Stimulated activated CD4-positive, alpha-beta T cell treated with anti-CD3 and anti-CD28 coated beads, TNF-alpha, amount 100 ng/mL, for 4 hours (primary cell): ENCODE measurements around the gene SHLD3.
"Not testable (repeated sequence)": the region's sequence is repeated elsewhere in the genome, so short reads cannot be mapped to it uniquely, and the experiment has no call there.

Experiments used
- DNase-seq, 3 experiments: peaks; one replicate each; pipeline ENCODE4 v3.0.0-alpha.2; 2020; ENCODE audit warnings: low read depth in 3 of 3

Gene SHLD3

DNA sequence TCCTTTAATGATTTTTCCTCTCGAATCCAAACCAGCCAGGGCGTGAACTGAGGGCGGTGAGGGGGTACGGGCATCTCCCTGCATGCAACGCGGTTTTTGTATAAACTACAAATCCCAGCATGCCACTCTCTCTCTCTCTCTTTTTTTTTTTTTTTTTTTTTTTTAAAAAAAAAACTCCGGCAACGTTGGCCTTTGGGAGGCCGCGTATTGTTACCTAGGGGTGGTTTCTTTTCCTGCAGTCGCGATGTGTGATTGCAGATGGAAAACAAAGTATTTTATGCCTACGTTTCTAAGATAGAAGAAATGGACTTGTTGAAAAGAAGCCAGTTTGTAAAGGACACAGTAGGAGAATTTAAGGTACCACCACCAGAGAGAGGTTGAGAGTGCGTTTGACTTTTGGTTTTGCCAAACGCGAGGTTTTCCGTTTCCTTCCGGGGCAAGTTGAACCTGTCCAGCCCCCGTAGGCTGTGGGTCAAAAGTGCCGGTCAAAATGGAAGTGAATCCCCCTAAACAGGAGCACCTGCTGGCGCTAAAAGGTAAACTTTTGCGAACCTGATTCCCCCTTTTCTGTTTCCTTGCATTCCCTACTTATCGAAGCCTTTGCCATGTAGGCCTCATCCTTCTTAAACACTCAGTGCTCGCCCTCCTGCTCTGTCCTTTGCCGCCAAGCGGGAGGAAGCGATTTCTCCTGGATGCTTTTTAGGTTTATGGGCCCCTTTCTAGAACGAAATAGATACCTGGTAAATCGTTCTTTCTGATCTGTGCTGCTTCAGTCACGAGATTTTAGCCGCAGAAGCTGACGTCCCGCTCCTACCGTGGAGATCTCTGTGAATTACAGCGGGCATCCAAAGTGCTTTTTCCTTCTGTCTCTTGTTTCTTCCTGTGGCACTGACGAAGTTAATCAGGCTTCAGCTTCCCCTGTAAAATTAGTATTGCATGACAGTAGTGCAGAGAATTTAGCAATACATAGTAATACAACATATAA lies at the start of gene SHLD3, which contains the start of gene TRAPPC13:
Gene SHLD3, plus strand, starts transcription at position 457 of the 985 bp plus-strand sequence. CDS start 4,561 bp downstream, outside the sequence.
Gene TRAPPC13, plus strand, starts transcription at position 457 of the 985 bp plus-strand sequence. Its CDS starts 34 bp downstream, at position 491.
- DNase-seq, result peak; percentile 51 to 71 (median 62)

DNA sequence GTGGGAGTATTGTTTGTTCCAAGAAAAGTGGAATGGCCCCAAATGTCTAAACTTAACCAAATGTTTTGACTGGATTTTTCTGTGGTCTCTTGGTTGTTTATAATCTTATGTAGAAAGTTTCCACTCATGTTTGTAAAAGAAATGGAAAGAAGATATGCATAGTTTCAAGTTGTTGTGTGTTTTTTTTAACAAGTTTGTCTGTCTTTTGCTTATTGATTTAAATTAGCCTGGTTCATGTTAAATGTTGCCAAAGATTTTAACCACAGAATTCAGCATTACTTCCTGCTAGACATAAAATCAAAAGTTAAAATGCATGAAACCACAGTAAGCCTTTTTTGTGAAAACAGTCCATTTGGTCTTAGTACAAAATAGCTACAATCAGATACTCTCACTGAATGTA lies 47.7 kb upstream of the SHLD3 start:
- no peak for DNase-seq

DNA sequence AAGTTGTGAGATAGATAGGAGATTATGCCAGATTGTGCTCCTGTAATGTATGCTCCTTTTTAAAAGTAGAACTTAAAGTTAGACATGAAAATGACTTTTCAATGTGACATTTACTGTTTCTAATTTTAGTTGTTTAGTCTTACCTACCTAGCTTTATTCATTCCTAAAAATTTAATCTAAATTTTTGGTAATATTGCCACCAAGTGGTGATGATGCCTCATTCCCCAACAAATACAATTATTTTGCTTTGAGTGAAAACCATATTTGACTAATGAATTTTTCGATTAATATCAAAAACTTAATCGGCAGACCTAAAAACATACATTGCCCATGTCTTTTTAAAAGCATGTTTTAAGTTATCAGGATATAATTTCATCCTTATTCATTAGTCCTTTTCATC lies 36.1 kb upstream of the SHLD3 start:
- no peak for DNase-seq

DNA sequence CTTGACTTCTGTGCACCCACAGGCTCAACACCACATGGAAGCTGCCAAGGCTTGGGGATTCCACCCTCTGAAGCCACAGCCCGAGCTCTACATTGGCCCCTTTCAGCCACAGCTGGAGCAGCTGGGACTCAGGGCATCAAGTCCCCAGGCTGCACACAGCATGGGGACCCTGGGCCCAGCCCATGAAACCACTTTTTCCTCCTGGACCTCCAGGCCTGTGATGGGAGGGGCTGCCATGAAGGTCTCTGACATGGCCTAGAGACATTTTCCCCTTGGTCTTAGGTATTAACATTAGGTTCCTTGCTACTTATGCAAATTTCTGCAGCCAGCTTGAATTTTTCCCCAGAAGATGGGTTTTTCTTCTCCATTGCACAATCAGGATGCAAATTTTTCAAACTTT lies 23.1 kb upstream of the SHLD3 start:
- not testable (repeated sequence) for DNase-seq

DNA sequence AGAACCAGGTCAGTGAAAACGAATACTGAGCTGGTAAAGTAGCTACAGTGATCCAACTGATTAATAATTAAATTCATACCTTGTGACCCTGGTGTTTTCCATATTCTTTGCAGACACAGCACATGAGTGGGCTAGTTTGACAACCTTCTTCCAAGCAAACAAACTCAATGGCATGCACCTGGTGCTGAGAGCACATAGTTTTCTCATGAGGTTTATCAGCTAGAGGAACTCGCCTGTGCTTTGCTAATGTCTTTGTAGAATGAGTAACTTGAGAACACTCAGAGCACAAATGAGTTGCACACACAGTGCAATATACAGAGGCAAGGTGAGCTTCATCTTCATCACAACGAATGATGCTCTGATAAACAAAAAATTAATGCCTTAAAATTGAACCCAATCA lies 13.3 kb upstream of the SHLD3 start:
- no peak for DNase-seq

- DNase-seq, result no peak
Measured at GRCh38 chr5:65612298-65612907, 12.4 kb upstream of the SHLD3 start.

GRCh38 chr5:65620021-65620420 lies 4.8 kb upstream of the SHLD3 start:
- no peak for DNase-seq

DNA sequence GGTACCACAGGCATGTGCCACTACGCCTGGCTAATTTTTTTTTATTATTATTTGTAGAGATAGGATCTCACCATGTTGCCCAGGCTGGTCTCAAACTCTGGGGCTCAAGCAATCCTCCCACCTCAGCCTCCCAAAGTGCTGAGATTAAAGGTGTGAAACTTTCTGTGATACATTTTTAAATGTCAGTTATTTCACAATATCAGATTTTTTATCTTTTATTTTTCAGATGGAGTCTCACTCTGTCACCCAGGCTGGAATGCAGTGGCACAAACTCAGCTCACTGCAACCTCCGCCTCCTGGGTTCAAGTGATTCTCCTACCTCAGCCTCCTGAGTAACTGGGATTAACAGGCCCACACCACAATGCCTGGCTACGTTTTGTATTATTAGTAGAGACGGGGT lies 2.9 kb upstream of the SHLD3 start:
- DNase-seq, result not testable (repeated sequence)

DNA sequence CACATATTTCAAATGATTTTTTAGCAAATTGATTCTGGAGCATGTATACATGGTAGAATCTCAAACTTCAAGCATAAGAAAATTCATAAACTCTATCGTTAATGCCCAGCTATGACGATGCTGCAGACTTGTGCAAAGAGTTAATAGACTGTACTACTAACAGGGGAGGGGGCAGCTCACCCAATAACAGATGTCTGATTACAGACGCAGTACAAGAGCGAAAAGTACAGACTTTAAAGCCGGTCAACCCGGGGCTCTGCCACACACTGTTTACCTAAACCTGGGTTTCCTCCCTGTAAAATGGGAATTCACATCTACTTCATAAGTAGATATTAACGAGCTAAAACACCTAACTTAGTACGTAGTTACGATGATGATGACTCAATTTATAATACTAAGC lies 1.3 kb upstream of the SHLD3 start:
- DNase-seq, result no peak

GRCh38 chr5:65624025-65624570 lies 729 bp upstream of the SHLD3 start, which contains the start of gene TRIM23:
TRIM23 (minus strand) TSS chr5:65624333; CDS start chr5:65624274, 59 bp downstream.
- DNase-seq, result peak; percentile 68 to 82 (median 80)

DNA sequence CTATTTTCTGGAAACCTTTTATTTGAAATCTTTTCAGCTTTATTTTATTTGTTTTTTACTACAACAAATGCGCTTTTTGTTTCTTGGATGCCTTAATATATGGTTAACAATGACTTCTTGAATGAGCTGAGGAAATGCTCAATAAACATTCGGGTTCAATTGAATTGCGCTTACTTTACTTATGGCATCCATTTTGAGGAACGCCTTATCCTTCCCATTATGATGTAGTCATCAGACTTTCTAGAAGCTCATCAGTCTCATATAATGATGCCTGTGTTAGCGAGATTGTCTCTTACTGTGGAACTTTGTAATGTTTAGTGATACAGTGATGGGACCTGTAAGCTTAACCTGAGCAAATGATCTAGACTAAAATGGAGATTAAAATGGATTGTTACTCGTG lies 916 bp downstream of the SHLD3 start:
- DNase-seq, result no peak

DNA sequence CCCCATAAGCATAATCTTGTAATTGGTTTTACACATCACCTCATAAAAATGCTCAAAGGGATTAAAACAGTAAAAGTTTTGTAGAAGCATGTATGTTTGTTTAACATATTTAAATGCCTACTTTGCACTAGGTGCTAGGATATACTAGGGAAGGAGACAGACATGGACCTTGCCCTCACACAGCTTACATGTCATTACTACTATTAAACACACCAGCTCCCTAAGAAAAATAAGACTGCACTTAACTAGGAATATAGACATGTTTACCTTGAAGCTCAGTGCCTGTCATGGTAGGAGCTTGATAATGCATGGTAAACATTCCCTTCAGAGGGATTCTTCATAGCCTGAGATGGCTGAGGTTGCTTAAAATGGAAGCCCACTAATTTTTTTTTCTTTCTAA lies 6.2 kb downstream of the SHLD3 start:
- DNase-seq, result no peak

GRCh38 chr5:65640240-65640639 lies 15.4 kb downstream of the SHLD3 start:
- DNase-seq, result no peak

DNA sequence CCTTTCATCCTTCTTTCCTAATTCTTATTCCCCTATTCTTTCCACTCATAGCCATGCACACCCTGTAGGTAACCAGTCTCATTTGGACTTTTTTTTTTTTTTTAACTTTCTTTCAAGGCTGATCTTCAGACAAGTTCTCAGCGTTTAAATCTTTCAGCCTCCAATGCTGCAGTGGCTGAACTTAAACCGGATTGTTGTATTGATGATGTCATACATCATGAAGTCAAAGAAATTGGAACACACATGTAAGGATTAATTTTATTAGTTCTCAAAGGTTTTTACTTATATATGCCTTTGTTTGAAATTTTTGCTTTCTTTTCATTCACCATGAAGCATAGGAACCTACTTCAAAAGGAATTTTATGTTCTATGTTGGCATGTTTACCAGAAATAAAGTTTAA lies 22.1 kb downstream of the SHLD3 start:
- DNase-seq, result no peak

DNA sequence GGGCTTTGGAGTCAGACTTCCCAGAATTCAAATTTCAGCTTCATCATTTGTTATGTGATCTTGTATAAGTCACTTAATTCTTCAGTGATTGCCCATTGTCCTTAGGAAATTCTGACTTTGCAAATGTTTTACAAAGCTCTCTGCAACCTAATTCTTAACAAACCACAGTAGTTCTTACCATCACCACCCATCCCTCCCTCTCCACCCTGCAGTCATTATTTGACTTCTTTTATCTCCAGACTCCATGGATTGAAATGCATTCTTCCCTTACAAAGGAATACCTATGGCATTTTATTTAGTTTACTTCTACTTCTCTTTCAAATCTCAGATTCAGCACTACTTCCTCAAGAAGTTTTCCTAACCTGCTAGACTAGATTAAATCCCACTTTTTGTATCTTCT lies 23.1 kb downstream of the SHLD3 start:
- no peak for DNase-seq

DNA sequence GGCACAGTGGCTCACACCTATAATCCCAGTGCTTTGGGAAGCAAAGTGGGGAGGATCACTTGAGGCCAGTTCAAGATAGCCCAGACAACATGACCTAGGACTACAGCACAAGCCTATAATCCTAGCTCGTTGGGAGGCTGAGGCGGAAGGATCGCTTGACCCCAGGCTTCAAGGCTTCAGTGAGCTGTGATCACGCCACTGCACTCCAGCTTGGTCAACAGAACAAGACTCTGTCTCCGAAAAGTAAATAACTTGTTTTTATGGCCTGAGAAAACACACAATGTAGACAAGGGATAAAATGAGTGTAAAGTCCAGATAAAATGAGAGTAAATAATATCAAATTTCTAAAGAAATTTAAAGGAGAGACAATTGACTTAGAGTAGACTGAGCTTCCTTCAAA lies 26.3 kb downstream of the SHLD3 start:
- no peak for DNase-seq

DNA sequence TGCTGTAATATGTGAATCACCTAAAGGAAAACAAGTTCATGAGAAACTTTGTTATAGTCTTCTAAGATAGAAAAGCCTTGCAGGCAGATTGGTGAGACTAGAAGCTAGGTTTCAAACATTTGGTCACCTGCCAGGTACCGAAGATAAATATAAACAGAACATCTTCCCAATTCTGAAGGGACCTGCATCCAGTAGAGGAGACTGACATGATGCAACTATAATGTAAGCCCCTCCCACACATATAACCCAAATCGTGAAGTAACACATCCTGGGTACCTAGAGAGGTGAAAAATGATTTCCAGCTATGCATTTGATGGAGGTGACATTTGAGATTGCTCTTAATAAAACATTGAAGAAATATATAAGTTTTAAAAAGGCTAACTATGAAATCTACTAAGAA lies 29.9 kb downstream of the SHLD3 start:
- no peak for DNase-seq

DNA sequence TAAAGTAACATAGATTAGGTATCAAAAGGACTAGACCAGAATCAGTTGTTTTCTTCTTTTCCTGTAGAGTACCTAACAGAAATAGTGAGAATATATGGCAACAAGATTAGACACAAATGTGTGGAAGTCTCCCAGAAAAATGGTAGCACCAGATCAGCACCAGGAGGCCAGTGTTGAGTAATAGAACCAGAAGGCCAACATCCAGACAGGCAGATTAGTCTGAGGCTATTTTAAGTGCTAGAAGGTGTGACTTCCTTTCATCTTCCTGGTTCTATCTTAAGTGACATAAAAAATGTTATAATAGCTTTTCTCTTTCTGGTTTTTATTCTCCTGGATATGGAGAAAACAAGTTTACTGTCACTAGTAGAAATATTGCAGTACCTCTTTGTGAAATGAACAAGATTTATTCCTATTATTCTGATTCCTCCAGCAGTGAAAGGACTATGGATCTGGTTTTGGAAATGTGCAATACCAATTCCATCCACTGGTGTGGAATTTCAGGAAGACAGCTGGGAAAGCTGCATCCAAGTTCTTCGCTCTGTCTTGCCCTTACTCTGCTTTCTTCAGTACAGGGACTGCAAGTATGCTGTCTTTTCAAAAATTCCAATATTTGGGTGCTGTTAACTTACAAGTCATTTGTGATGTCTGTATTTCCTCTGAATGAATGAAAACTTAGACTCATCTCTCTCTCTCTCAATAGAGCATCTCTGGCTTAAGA lies 39.1 kb downstream of the SHLD3 start:
- DNase-seq, result no peak

- DNase-seq, result no peak
Measured at GRCh38 chr5:65668696-65669095, 43.9 kb downstream of the SHLD3 start.

DNA sequence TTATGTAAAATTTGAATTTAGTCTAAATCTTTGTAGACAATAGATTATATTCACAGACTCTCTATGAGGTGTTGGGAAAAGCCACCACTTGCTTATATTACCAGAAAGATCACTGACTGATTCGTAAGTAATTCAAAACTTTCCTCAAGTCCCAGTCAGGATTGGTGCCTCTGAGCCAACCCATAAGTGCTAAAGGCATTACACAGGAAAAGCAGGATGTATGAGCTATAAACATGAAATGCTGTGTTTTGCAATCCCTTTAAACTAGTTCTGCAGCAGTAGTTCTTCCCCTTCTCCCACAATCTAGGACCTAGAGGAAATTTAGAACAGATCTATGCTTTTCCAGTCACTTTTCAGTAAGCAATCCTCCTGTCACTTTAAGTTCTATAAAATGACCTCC lies 48.0 kb downstream of the SHLD3 start:
- no peak for DNase-seq

GRCh38 chr5:65674749-65675148 lies 49.9 kb downstream of the SHLD3 start:
- DNase-seq, result no peak

DNA sequence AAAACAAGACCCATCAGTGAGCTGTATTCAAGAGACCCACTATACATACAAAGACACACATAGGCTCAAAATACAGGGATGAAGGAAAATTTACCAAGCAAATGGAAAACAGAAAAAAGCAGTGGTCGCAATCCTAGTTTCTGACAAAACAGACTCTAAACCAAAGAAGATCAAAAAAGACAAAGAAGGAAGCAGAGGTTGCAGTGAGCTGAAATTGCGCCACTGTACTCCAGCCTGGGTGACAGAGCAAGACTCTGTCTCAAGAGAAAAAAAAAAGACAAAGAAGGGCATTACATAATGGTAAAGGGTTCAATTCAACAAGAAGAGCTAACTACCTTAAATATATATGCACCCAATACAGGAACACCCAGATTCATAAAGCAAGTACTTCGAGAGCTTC lies 51.2 kb downstream of the SHLD3 start:
- not testable (repeated sequence) for DNase-seq
